Erythroblast (primary cell): ENCODE measurements around the gene USF2.

Experiments
- GATA1 ChIP-seq: IDR thresholded peaks from 2 replicates; pipeline ENCODE4 v1.6.1; 2011; ENCODE audit warnings: low read depth, mild to moderate bottlenecking, control low read depth, low read length, moderate library complexity
- POLR2A ChIP-seq: IDR thresholded peaks from 2 replicates; pipeline ENCODE4 v1.6.1; 2011; ENCODE audit warnings: mild to moderate bottlenecking, low read length

GRCh38 chr19:35288906-35289305 is 20.1 kb downstream of the USF2 start:
- TF ChIP-seq POLR2A (no peak), GATA1 (no peak)
